HG03139 (cell line): ENCODE data around the gene GALNT3.
A peak's percentile ranks its signal among the peaks of the same experiment; 100 is the strongest.

ENCODE experiments used
- ATAC-seq: cut with Tn5 transposase; IDR thresholded peaks from one replicate; pipeline ENCODE4 v1.9.1; 2021; ENCODE audit not compliant: unreplicated experiment

The GALNT3 gene

DNA sequence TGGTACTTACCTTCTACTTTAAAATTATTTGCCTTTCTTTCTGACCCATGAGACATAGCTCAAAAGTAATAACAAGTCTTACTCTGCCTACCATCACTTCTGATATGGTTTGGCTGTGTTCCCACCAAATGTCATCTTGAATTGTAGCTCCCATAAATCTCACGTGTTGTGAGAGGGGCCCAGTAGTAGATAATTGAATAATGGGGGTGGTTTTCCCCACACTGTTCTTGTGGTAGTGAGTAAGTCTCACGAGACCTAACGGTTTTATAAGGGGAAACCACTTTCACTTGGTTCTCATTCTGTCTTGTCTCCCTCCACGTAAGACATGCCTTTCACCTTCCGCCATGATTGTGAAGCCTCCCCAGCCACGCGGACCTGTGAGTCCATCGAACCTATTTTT lies 47.5 kb downstream of the GALNT3 start:
- no peak for ATAC-seq

DNA sequence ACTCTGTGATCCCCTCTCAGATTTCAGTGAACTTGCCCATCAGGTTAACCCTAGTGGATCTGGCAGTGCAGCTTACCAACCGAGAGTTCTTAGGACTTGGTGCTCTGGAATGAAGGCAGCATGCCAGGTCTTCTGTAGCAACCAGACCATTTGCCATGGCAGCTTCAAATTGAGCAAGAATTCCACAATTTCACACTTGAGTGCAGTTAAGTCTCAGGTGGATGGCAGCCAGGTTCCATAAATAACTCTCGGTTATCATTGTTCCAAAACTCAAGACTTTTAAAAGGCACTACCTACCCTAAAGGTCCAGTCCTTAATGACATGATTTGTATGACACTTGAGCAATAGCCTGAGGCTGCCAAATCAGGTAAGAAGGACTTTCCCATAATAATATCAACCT lies 48.1 kb downstream of the GALNT3 start:
- no peak for ATAC-seq

DNA sequence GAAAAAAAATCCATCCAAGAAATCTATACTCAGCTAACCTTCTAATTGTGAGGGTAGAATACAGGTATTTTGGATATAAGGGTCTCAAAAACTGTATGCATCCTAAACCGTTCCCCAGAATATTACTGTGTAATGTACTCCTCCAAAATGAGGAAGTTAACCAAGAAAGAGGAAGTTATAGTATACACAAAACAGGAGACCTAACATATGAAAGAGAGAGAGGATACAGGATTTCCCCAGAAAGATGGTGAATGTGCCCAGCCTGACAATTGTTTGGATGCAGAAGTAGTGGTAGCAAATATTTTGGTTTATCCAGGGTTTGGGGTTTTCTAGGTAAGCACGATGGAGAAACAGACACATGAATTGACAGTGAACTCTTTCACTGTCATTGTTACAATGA lies 50.6 kb downstream of the GALNT3 start:
- peak; percentile 84 for ATAC-seq

DNA sequence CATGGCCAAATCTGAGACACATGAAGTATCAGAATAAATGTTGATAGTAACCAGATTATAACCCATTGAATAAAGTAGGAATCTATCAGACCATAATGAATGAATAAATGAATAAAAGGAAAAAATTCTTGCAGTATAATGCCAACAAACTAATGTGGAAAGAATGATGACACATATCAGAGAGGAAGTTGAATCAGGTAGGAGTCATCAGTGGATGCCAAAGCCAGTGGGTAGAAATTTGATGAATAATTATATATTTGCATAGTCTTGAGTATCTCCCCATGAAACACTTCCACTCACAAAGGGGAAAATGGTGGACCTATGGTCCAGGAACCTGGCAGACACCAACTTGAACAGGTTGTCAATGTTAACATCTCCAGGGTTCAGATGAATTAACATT lies 68.6 kb downstream of the GALNT3 start:
- no peak for ATAC-seq

DNA sequence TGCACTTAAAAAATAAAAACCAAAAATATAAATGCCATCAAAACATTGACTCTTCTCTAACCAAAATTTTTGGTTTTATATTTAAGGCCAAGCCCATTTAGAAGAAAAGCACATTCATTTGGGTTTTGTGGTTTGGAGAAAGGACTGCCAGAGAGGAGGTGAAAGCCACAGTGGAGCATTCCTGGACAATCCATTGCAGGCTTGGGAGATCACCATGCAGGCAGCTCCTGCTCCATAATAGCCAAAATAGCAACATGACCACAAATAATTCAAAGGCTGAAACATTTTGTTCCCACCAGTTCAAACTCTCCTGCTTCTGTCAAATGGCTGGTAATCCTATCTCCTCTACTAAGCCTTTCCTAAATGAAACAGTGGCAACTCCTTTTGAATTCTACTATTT lies 73.5 kb downstream of the GALNT3 start:
- ATAC-seq = no peak

DNA sequence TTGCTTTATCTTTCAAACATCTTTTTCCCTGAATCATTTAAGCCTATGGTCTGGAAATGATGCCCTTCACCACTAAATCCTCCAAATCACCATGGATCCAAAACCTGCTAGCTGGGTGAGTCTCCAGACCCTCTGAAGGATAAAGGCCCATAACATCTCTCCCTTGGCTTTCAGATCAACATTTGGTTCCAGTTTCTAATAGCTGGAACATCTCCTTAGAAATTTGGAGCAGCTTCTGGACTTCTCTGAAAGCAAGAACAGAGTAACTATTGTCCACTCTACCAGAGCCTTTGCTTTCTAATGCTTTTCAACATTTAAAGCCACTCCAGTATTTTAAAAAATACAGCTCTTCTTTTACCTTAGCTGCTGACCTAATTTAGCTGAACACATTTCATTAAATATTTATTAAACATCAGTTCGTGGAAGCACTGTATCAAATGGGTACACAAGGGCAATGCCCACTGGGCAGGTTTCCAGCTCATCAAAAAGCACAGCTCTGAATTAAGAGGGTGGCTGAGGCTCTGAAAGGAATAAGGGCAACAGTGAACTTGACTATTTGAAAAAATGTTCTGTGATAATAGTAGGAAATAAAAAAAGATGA lies 75.3 kb downstream of the GALNT3 start:
- no peak for ATAC-seq

DNA sequence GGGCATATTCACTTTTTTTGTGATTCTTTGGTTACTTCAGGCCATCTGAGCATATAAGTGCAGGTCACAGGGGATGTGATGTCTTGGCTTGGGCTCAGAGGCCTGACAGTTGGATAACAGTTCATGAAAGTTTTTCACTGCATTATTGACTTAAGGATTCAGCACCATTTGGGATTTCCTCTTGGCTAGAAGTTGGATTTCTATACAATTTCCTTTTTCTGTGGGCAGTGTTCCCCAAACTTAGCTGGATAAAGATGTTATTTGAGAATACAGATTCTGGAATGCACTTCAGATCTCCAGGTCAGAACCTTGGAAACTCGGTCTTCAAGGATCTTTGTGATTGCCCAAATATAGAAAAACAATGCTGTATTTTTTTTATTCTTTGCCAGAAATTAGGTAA lies 78.0 kb downstream of the GALNT3 start:
- no peak for ATAC-seq

DNA sequence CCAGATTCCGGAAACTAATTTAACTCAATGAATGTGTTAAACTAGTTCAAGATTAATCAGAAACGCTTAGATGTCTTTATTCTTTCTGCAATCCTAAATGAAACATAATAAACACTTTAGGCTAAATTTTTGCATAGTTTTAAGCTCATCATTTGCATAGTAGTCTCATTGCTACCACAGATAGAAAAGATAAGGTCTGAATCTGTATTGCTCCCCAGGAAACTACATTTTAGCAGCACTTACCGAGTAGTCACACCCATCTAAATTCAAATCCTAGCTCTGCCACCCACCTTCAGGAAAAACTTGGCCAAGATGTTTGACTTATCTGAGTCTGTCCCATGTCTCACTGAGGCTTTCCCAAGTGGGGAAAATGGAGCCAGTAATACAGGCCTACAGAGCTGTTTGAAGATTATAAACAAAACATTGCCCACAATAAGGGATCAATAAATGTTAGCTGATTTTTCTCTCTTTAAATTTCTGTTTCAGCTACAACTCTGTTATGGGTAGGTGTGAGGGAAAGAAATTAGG lies 87.0 kb downstream of the GALNT3 start:
- no peak for ATAC-seq

DNA sequence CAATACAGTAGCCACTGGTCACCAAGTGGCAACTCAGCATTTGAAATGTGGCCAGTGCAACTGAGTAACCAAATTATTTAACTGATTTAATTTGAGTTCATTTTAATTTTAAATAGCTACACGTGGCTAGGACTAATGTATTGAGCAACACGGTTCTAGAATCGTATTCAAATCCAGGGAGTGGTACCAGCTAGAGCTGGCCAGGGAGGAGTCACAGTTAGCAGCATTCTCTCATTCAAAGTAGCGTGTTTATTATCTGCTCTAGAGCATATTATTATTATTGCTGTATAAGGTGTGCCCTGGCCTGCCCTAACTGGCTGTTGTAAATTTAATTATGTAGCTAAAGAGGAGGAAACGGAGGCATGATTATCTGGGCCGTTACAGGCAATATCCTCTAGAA lies 92.9 kb downstream of the GALNT3 start:
- no peak for ATAC-seq

DNA sequence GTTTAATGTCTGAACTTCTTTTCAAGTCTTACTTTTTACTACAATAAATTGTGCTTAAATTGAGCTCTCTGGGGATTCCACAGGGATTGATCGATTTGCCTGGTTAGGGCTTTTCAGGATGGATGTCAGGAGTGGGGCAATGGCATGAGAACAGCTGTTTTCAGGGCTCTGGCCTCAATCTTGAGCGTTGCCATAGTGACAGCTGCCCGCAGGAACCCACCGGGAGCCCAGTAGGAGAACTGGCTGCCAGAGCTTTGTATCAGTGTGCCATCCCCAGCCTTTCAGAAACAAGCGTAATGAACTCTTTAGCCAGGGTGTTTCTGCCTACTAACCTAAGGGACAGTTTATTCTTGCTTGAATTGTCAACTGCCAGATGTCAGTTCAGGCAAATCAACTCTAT lies 93.5 kb downstream of the GALNT3 start:
- no peak for ATAC-seq

DNA sequence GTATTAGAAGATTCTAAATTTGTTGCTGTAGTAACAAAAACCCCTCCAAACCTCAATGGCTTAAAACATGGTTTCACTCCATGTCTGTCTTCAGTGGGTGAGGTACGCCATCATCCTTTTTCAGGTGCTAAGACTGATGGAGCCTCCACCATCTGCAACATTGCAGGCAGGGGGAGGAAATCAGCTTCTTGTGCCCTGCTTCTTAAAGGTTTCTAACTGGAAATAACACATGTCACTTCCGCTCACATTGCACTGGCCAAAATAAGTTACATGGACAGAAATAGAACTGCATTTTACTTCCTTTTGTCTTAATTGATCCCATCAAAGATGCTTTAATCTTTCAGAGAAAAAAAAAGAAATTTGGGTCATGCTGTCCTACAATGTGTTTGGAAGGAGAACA lies 94.1 kb downstream of the GALNT3 start:
- ATAC-seq = no peak

DNA sequence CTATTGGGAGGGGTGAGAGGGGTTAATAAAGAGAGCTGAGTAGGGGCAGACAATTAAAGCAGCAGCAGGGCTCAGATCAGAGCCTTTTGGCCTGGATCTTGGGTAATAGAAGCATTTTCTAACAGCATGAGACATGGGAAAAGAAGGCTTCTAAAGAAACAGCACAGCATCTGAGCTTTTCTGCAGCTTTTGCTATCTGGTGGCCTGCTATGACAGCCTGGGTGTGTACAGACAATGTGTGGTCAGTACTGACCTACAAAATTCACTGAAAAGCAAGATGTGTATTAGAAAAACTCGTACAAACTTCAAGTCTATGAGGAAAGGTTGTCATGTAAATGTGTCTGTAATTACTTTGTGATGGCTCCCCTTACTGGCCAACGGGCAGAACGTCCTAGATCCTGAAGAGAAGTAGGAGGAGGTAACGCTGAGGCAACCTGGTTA lies 95.6 kb downstream of the GALNT3 start:
- ATAC-seq = peak; percentile 72

DNA sequence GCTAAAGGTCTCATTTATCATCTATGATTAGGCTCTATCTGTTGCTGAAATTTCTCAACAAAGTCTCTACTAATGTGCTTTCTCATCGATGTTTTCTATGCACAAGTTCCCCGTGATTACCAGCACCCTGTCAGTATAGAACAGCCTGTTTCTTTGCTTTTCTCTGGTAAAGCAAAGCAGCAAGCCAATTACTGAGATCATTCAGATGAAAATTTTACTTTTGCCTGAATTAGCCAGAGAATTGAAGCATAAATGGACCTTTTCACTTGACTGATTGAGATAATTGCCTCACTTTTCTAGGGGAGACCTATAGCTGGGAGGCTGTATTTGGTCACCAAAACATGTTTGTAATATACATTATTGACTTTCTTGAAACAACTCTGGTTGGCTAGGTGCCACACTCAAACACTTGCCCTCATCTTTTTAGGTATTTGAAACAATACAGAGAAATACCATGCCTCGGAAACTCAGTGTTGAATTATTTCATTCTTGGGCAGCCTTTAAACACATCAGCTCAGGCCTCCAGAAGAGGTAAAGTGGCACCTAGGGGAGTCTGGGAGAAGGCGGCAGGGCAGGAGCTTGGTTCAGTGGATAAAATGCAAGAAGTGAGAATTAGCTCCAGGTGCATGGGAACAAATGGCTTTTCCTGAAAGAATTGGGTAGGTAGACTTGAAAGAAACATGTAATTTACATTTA lies 96.2 kb downstream of the GALNT3 start:
- no peak for ATAC-seq
